Superior temporal gyrus (tissue), 1 donor: ENCODE measurements around the gene KCTD14.
"Not testable (repeated sequence)": the region's sequence is repeated elsewhere in the genome, so short reads cannot be mapped to it uniquely, and the experiment has no call there.

Experiments
- DNase-seq: peaks from one replicate; pipeline ENCODE4 v3.0.0-alpha.2; 2016; ENCODE audit errors: extremely low spot score

The KCTD14 gene

GRCh38 chr11:78023426-78023825 is 350 bp upstream of the KCTD14 start:
- DNase-seq = no peak

- DNase-seq = no peak
Measured at GRCh38 chr11:78021611-78022010, 1.5 kb downstream of the KCTD14 start.

GRCh38 chr11:78020246-78020645 is 2.8 kb downstream of the KCTD14 start:
- no peak for DNase-seq

- DNase-seq = no peak
Measured at GRCh38 chr11:78019808-78020207, 3.3 kb downstream of the KCTD14 start.

- no peak for DNase-seq
Measured at GRCh38 chr11:78015878-78016277, 7.2 kb downstream of the KCTD14 start.

GRCh38 chr11:78014937-78015520 is 8.0 kb downstream of the KCTD14 start:
- not testable (repeated sequence) for DNase-seq

- DNase-seq = no peak
Measured at GRCh38 chr11:78011301-78011700, 11.8 kb downstream of the KCTD14 start.

GRCh38 chr11:78010755-78011154 is 12.3 kb downstream of the KCTD14 start:
- no peak for DNase-seq

- DNase-seq = no peak
Measured at GRCh38 chr11:78010304-78010703, 12.8 kb downstream of the KCTD14 start.

GRCh38 chr11:78009062-78009461 is 14.0 kb downstream of the KCTD14 start:
- no peak for DNase-seq

GRCh38 chr11:78000193-78000592 is 22.9 kb downstream of the KCTD14 start:
- DNase-seq = peak; percentile 60

GRCh38 chr11:77999446-78000030 is 23.5 kb downstream of the KCTD14 start:
- no peak for DNase-seq

- peak; percentile 100 for DNase-seq
Measured at GRCh38 chr11:77994434-77995362, 28.4 kb downstream of the KCTD14 start, which contains the start of gene INTS4. INTS4 (minus strand) TSS chr11:77994668; CDS start chr11:77994643, 25 bp downstream.

- DNase-seq = no peak
Measured at GRCh38 chr11:77993902-77994301, 29.2 kb downstream of the KCTD14 start.

- DNase-seq = no peak
Measured at GRCh38 chr11:77990981-77991380, 32.1 kb downstream of the KCTD14 start.

- DNase-seq = not testable (repeated sequence)
Measured at GRCh38 chr11:77986456-77986855, 36.6 kb downstream of the KCTD14 start.

- DNase-seq = peak; percentile 45
Measured at GRCh38 chr11:77981346-77981947, 41.6 kb downstream of the KCTD14 start.

GRCh38 chr11:77968337-77968736 is 54.7 kb downstream of the KCTD14 start:
- no peak for DNase-seq

- no peak for DNase-seq
Measured at GRCh38 chr11:77967753-77968152, 55.3 kb downstream of the KCTD14 start.

- DNase-seq = no peak
Measured at GRCh38 chr11:77967121-77967520, 56.0 kb downstream of the KCTD14 start.

GRCh38 chr11:77966338-77966737 is 56.7 kb downstream of the KCTD14 start:
- peak; percentile 46 for DNase-seq
